H9 (cell line): ENCODE measurements around the gene MILR1. TPM values are rescaled to one million over a fixed set of nuclear protein-coding genes. Genes with fewer than 3 reads are reported as not detected.

Experiments used
- DNase-seq: peaks from one replicate; pipeline ENCODE4 v3.0.0-alpha.2; 2017
- H2AFZ ChIP-seq: one replicate; pipeline ENCODE4 v1.6.1; 2013; ENCODE audit warnings: mild to moderate bottlenecking, low read length, control low read depth, moderate library complexity
- H2AK5ac ChIP-seq: 2 replicates; pipeline ENCODE4 v1.6.1; 2013; ENCODE audit warnings: low read length, control low read depth, mixed read lengths; ENCODE audit not compliant: insufficient read length
- H2BK120ac ChIP-seq: one replicate; pipeline ENCODE4 v1.6.1; 2013; ENCODE audit warnings: low read depth, mild to moderate bottlenecking, low read length, control low read depth, inconsistent platforms; ENCODE audit not compliant: poor library complexity, severe bottlenecking
- H2BK12ac ChIP-seq: 2 replicates; pipeline ENCODE4 v1.6.1; 2013; ENCODE audit warnings: low read length, control low read depth, mixed read lengths, low read depth; ENCODE audit not compliant: insufficient read length
- H2BK15ac ChIP-seq: 2 replicates; pipeline ENCODE4 v1.6.1; 2013; ENCODE audit warnings: low read depth, low read length, control low read depth
- H2BK20ac ChIP-seq: one replicate; pipeline ENCODE4 v1.6.1; 2013; ENCODE audit warnings: low read depth, mild to moderate bottlenecking, low read length, control low read depth, inconsistent platforms; ENCODE audit not compliant: poor library complexity, severe bottlenecking
- H2BK5ac ChIP-seq: 2 replicates; pipeline ENCODE4 v1.6.1; 2013; ENCODE audit warnings: low read length, control low read depth, mixed read lengths; ENCODE audit not compliant: insufficient read length
- H3K14ac ChIP-seq: 2 replicates; pipeline ENCODE4 v1.6.1; 2013; ENCODE audit warnings: low read length, control low read depth; ENCODE audit not compliant: insufficient read depth
- H3K18ac ChIP-seq: 2 replicates; pipeline ENCODE4 v1.6.1; 2013; ENCODE audit warnings: low read depth, mild to moderate bottlenecking, mixed read lengths, low read length, control low read depth; ENCODE audit not compliant: insufficient read length
- H3K23ac ChIP-seq: 2 replicates; pipeline ENCODE4 v1.6.1; 2013; ENCODE audit warnings: low read length, control low read depth, mixed read lengths, low read depth; ENCODE audit not compliant: insufficient read length
- H3K23me2 ChIP-seq: 2 replicates; pipeline ENCODE4 v1.6.1; 2013; ENCODE audit warnings: low read depth, mild to moderate bottlenecking, mixed read lengths, low read length, control low read depth; ENCODE audit not compliant: insufficient read length, poor library complexity, severe bottlenecking
- H3K27ac ChIP-seq: 2 replicates; pipeline ENCODE4 v1.5.1; 2013; ENCODE audit warnings: low read length, control low read depth, mixed read lengths, low read depth; ENCODE audit not compliant: insufficient read length
- H3K27me3 ChIP-seq: 2 replicates; pipeline ENCODE4 v1.6.1; 2013; ENCODE audit warnings: low read length, control low read depth, inconsistent platforms; ENCODE audit not compliant: insufficient read depth
- H3K4ac ChIP-seq: 2 replicates; pipeline ENCODE4 v1.6.1; 2013; ENCODE audit warnings: low read depth, mild to moderate bottlenecking, control low read depth, inconsistent platforms, low read length, moderate library complexity
- H3K4me1 ChIP-seq: 2 replicates; pipeline ENCODE4 v1.6.1; 2013; ENCODE audit warnings: low read length, control low read depth, inconsistent platforms; ENCODE audit not compliant: insufficient read depth
- H3K4me2 ChIP-seq: 2 replicates; pipeline ENCODE4 v1.6.1; 2013; ENCODE audit warnings: low read length, control low read depth, mixed read lengths; ENCODE audit not compliant: insufficient read length, insufficient read depth
- H3K56ac ChIP-seq: 2 replicates; pipeline ENCODE4 v1.6.1; 2013; ENCODE audit warnings: low read depth, mild to moderate bottlenecking, mixed read lengths, low read length, control low read depth; ENCODE audit not compliant: insufficient read length
- H3K79me1 ChIP-seq: 2 replicates; pipeline ENCODE4 v1.6.1; 2013; ENCODE audit warnings: low read depth, mild to moderate bottlenecking, moderate library complexity, low read length, control low read depth, inconsistent platforms; ENCODE audit not compliant: insufficient read depth, poor library complexity, severe bottlenecking
- H3K79me2 ChIP-seq: 2 replicates; pipeline ENCODE4 v1.6.1; 2013; ENCODE audit warnings: low read length, control low read depth, inconsistent platforms; ENCODE audit not compliant: insufficient read depth
- H3K9ac ChIP-seq: 2 replicates; pipeline ENCODE4 v1.6.1; 2013; ENCODE audit warnings: low read length, control low read depth, mixed read lengths; ENCODE audit not compliant: insufficient read length; ENCODE audit errors: extremely low read depth
- H3K9me3 ChIP-seq: one replicate; pipeline ENCODE4 v1.6.1; 2013; ENCODE audit warnings: low read depth, low read length, inconsistent platforms; ENCODE audit not compliant: control insufficient read depth
- H3T11ph ChIP-seq: one replicate; pipeline ENCODE4 v1.6.1; 2013; ENCODE audit warnings: mild to moderate bottlenecking, low read length, control low read depth, inconsistent platforms
- H4K20me1 ChIP-seq: one replicate; pipeline ENCODE4 v1.6.1; 2013; ENCODE audit not compliant: control insufficient read depth, insufficient read length, insufficient read depth
- H4K5ac ChIP-seq: 2 replicates; pipeline ENCODE4 v1.6.1; 2013; ENCODE audit warnings: low read depth, mild to moderate bottlenecking, mixed read lengths, low read length, control low read depth; ENCODE audit not compliant: insufficient read length
- H4K8ac ChIP-seq: replicated peaks from 2 replicates; pipeline ENCODE4 v1.6.1; 2013; ENCODE audit warnings: low read length, control low read depth, mixed read lengths, low read depth; ENCODE audit not compliant: insufficient read length
- H4K91ac ChIP-seq: 2 replicates; pipeline ENCODE4 v1.6.1; 2013; ENCODE audit warnings: low read depth, mild to moderate bottlenecking, moderate library complexity, mixed read lengths, low read length, control low read depth; ENCODE audit not compliant: insufficient read length
- H3K27ac Mint-ChIP-seq, 3 experiments: 2 replicates in 2 of 3; 3 replicates in 1 of 3; pipeline ENCODE4 v1.8.0; 2020 to 2021; ENCODE audit warnings: mixed read lengths in 3 of 3, mild to moderate bottlenecking in 1 of 3, moderate library complexity in 1 of 3
- H3K27me3 Mint-ChIP-seq: 2 replicates; pipeline ENCODE4 v1.8.0; 2021; ENCODE audit warnings: low read depth, mild to moderate bottlenecking, moderate library complexity, mixed read lengths
- H3K36me3 Mint-ChIP-seq, 3 experiments: 2 replicates in 2 of 3; 3 replicates in 1 of 3; pipeline ENCODE4 v1.8.0; 2020 to 2021; ENCODE audit warnings: low read depth in 3 of 3, mixed read lengths in 3 of 3; ENCODE audit not compliant: insufficient read depth in 1 of 3
- H3K4me1 Mint-ChIP-seq, 2 experiments: 2 replicates each; pipeline ENCODE4 v1.8.0; 2020; ENCODE audit warnings: mixed read lengths in 2 of 2
- H3K4me3 Mint-ChIP-seq, 2 experiments: 2 replicates in 1 of 2; 3 replicates in 1 of 2; pipeline ENCODE4 v1.8.0; 2020 to 2021; ENCODE audit warnings: mild to moderate bottlenecking in 2 of 2, mixed read lengths in 2 of 2, moderate library complexity in 1 of 2
- H3K9me3 Mint-ChIP-seq, 2 experiments: 2 replicates in 1 of 2; 3 replicates in 1 of 2; pipeline ENCODE4 v1.8.0; 2020; ENCODE audit warnings: mild to moderate bottlenecking in 2 of 2, mixed read lengths in 2 of 2, moderate library complexity in 1 of 2
- CTCF ChIP-seq: fragments of 200-600 bp; sonication (generic); conservative IDR thresholded peaks from 3 replicates; pipeline ENCODE4 v1.8.0; 2021; ENCODE audit warnings: antibody characterized with exemption, mild to moderate bottlenecking
- WGBS: extraction: QIAGEN DNeasy Blood & Tissue Kit; methylation state at CpG from one replicate; pipeline ENCODE4 v1.1.7; 2013; ENCODE audit warnings: missing lambda C conversion rate, low lambda C conversion rate, mixed read lengths; ENCODE audit not compliant: insufficient read length; ENCODE audit errors: extremely low coverage; 5-methylcytosine and 5-hydroxymethylcytosine counted together
- total RNA-seq: library from RNA; stranded (reverse); gene quantifications from 2 replicates; pipeline ENCODE4 v1.2.1, GENCODE V29; 2021

Gene MILR1
- total RNA-seq, 1 experiment from 2014 or later, result not detected

GRCh38 chr17:64491994-64492393, 43.1 kb downstream of the MILR1 start:
- peaks cover 0 to 9% of the 10 kb centered on the region in 2 experiments; a peak in 4 of 5 replicates for H3K9me3 Mint-ChIP-seq
- no peak overlapping the region for H3K4me3 Mint-ChIP-seq
- Histone ChIP-seq H3K9me3 (no peaks in the 10 kb centered on the region), H3K14ac (no peak overlapping the region), H3K18ac (no peak overlapping the region), H3K9ac (no peak overlapping the region), H2BK20ac (no peak overlapping the region), H3T11ph (no peak overlapping the region), H3K27ac (no peak overlapping the region), H4K5ac (no peak overlapping the region), H4K8ac (no peak overlapping the region), H2AFZ (no peak overlapping the region), H2BK15ac (no peak overlapping the region), H3K27me3 (no peaks in the 10 kb centered on the region), H3K23me2 (peaks cover 10% of the 10 kb centered on the region), H2BK120ac (no peak overlapping the region), H4K20me1 (no peaks in the 10 kb centered on the region), H3K4ac (no peak overlapping the region), H2BK5ac (no peak overlapping the region), H3K23ac (no peak overlapping the region), H3K56ac (no peak overlapping the region), H4K91ac (no peak overlapping the region), H3K4me2 (no peak overlapping the region), H3K79me2 (peaks cover 6% of the 10 kb centered on the region; the same call in 1 of the 2 replicates), H2AK5ac (no peak overlapping the region), H2BK12ac (no peak overlapping the region), H3K4me1 (no peaks in the 10 kb centered on the region; the same call in 1 of the 2 replicates), H3K79me1 (peaks cover 2% of the 10 kb centered on the region)
- H3K4me1 Mint-ChIP-seq, result peaks cover 12 to 20% of the 10 kb centered on the region in 2 experiments; a peak in 3 of 4 replicates
- H3K36me3 Mint-ChIP-seq, result peaks cover 44 to 70% (median 62%) of the 10 kb centered on the region in 3 experiments
- no peak for TF ChIP-seq CTCF
- no peak overlapping the region for H3K27ac Mint-ChIP-seq
- no CpG with 5 or more reads among the region's 3 CpGs for WGBS
- H3K27me3 Mint-ChIP-seq, result peaks cover 3% of the 10 kb centered on the region
- DNase-seq, result no peak
